ENCODE data around the gene GNAL.

DNA sequence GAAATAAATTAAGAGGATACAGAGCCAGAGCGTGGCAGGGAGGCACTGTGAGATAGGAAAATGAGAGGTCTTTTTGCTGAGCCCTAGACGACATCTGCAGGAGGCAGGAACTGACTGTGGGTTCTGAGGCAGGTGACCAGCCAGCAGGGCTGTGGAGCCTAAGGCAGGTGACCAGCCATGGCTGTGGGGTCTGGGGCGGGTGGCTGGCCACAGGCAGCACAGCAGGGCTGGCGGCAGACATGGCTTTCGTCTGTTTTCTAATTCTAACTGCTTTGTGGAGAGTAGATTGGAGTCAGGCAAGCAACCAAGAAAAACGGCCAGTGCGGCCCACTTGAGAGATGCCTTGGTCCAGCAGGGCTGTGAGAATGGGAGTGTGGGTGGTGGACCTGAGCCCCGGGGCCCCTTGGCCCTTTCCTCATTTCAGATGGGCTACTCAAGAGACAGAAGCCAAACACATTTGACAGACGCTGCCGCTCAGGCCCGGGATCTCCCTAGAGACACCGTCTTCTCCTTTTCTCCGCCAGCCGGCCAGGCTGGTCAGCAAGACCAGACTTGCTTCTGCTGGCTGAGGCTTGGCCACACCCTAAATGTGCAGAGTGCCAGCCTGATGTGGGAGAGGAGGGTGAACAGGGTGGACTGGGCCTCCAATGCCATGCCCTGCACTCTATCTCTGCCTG, 19.7 kb upstream of the GNAL start:
- no peak for TF ChIP-seq CTCF (IDR thresholded peaks at IDR 0.05; ENCODE audit: borderline replicate concordance, extremely low read depth, low read length, poor library complexity, severe bottlenecking)
- no peak for TF ChIP-seq EZH2 (IDR thresholded peaks at IDR 0.05; ENCODE audit: borderline replicate concordance, low read depth, low read length, severe bottlenecking)

Measured in DND-41 (cell line).